ENCODE data around the gene CABCOCO1.

DNA sequence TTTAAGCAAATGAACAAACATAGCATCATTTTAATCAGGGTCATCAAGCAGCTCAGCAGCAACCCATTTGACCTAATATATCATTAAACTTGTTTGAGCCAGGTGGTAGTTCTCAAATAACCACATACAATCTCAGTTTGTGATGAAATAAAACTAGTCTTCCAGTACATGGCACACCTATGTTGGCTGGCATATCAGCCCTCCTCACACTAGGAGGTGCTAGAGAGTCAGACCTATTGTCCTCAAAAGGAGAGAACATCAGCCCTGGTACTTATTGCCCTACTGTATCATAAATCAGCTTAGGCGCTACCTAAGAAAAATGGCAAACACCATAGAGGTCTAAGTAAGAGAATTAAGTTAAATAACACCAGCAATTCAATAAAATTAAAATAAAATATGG is 81.7 kb downstream of the CABCOCO1 start:
- TF ChIP-seq, protein P1, sequence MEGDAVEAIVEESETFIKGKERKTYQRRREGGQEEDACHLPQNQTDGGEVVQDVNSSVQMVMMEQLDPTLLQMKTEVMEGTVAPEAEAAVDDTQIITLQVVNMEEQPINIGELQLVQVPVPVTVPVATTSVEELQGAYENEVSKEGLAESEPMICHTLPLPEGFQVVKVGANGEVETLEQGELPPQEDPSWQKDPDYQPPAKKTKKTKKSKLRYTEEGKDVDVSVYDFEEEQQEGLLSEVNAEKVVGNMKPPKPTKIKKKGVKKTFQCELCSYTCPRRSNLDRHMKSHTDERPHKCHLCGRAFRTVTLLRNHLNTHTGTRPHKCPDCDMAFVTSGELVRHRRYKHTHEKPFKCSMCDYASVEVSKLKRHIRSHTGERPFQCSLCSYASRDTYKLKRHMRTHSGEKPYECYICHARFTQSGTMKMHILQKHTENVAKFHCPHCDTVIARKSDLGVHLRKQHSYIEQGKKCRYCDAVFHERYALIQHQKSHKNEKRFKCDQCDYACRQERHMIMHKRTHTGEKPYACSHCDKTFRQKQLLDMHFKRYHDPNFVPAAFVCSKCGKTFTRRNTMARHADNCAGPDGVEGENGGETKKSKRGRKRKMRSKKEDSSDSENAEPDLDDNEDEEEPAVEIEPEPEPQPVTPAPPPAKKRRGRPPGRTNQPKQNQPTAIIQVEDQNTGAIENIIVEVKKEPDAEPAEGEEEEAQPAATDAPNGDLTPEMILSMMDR (IDR thresholded peaks at IDR 0.05) = no peak
- TF ChIP-seq POLR2A (IDR thresholded peaks at IDR 0.05) = no peak
